ENCODE data around the gene LCN10.

GRCh38 chr9:136750526-136750925, 7.8 kb upstream of the LCN10 start:
- no peak for TF ChIP-seq CTCF (IDR thresholded peaks at IDR 0.05; ENCODE audit: low read depth, low read length)
- no peak for TF ChIP-seq POLR2A (IDR thresholded peaks at IDR 0.05; ENCODE audit: extremely low read depth, insufficient read length)
- no peak for TF ChIP-seq MAX (IDR thresholded peaks at IDR 0.05; ENCODE audit: low read depth, low read length)
- no peak for TF ChIP-seq MYC (IDR thresholded peaks at IDR 0.05; ENCODE audit: low read depth, low read length)
